Fibroblast of gingiva (primary cell): ENCODE measurements around the gene MTA2.
A peak's percentile ranks its signal among the peaks of the same experiment; 100 is the strongest.

Experiments used
- DNase-seq: peaks from one replicate; pipeline ENCODE4 v3.0.0-alpha.2; 2011; ENCODE audit warnings: low read depth

The MTA2 gene

GRCh38 chr11:62612366-62613290 lies 11.0 kb upstream of the MTA2 start, which contains the start of the genes EML3 and ROM1:
EML3 (minus strand) TSS chr11:62612775; CDS start chr11:62612457, 318 bp downstream.
ROM1 (plus strand) TSS chr11:62613257; CDS start chr11:62613282, 25 bp downstream.
- peak; percentile 97 for DNase-seq

GRCh38 chr11:62611705-62612365 lies 10.2 kb upstream of the MTA2 start:
- peak; percentile 75 for DNase-seq

- no peak for DNase-seq
Measured at GRCh38 chr11:62610814-62611704, 9.4 kb upstream of the MTA2 start.

- DNase-seq, result no peak
Measured at GRCh38 chr11:62610403-62610802, 8.7 kb upstream of the MTA2 start.

- DNase-seq, result no peak
Measured at GRCh38 chr11:62608776-62609175, 7.1 kb upstream of the MTA2 start.

GRCh38 chr11:62607714-62608113 lies 6.0 kb upstream of the MTA2 start:
- no peak for DNase-seq

GRCh38 chr11:62605902-62606301 lies 4.2 kb upstream of the MTA2 start:
- DNase-seq, result no peak

GRCh38 chr11:62605467-62605866 lies 3.8 kb upstream of the MTA2 start:
- no peak for DNase-seq

- DNase-seq, result no peak
Measured at GRCh38 chr11:62604460-62605120, 2.9 kb upstream of the MTA2 start.

- no peak for DNase-seq
Measured at GRCh38 chr11:62603776-62604299, 2.2 kb upstream of the MTA2 start.

- peak; percentile 34 for DNase-seq
Measured at GRCh38 chr11:62603072-62603408, 1.4 kb upstream of the MTA2 start.

GRCh38 chr11:62602141-62603071 lies 741 bp upstream of the MTA2 start:
- DNase-seq, result peak; percentile 69

GRCh38 chr11:62601122-62601371 lies 618 bp downstream of the MTA2 start:
- no peak for DNase-seq

- DNase-seq, result no peak
Measured at GRCh38 chr11:62600367-62601121, 1.1 kb downstream of the MTA2 start.

GRCh38 chr11:62599901-62600300 lies 1.8 kb downstream of the MTA2 start:
- DNase-seq, result no peak

GRCh38 chr11:62599069-62599696 lies 2.5 kb downstream of the MTA2 start:
- peak; percentile 99 for DNase-seq

- DNase-seq, result no peak
Measured at GRCh38 chr11:62595124-62595523, 6.5 kb downstream of the MTA2 start.

GRCh38 chr11:62593434-62594044 lies 8.1 kb downstream of the MTA2 start:
- DNase-seq, result peak; percentile 74

GRCh38 chr11:62592989-62593421 lies 8.7 kb downstream of the MTA2 start:
- no peak for DNase-seq
